Endothelial cell of hepatic sinusoid (primary cell): Measurements from ENCODE around the gene POLR2H.
"Not testable (repeated sequence)": the region's sequence is repeated elsewhere in the genome, so short reads cannot be mapped to it uniquely, and the experiment has no call there.

Experiments used
- in situ Hi-C: cut with HindIII; loops from 2 replicates; pipeline ENCODE4 v1.10.0; 2017; ENCODE audit warnings: low sequenced_read_pairs

Gene POLR2H

DNA sequence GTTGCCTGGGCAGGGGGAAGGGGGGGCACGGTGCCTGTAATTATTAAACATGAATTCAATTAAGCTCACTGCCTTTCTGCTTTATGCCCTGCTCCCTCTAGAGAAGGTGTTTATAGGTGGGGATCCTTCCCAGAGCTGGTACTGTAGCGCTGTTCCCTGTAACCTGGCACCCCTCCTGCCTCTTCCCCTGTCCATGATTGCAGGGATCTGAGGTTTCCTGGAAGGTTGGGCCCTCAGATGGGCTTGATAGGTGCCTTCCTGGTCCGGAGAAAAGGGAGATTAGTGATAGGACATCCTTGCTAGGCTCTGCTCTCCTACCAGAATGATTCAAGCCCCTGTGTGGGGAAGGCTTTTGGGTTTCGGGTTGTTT, 26.2 kb upstream of the POLR2H start:
- in situ Hi-C loops = no loop called here

DNA sequence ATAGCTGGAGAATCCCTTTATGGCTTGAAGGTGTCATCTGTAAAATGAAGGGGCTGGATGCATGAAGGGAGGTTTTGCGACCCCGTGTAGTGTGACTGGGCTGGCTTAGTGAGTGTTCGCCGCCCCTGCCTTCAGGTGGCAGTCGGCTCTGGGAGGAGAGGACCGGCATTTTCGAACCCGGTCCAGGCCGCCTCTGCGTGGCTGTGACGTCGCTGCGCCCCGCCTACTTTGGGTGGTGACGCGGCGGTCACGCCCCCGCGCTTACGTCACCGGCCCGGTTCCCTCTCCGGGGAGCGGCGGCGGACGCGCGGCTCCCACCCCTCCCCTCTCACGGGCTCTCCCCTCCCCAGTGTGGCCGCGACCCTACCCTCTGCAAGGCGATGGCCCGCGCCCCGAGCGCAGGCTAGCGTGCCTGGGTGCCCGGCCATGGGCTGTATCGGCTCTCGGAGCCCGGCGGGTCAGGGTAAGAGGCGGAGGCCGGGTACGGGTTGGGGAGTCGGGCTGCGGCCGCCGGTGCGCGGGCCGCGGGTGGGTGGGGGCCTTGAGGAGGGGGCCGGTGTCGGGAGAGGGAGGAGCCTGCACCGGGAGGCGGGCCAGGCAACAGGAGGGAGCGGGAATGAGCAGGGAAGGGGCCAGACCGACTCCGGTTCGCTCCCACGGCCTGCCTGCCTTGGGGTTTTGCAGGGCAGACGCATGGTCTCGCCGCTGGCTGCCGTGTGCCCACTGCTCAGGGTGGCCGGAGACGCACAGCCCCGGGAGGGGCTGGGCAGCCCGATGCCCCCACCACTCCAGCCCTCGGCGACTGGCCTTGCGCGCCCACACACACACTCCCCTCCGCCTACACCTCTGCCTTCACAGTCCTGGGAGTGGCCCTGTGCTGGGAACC, 25.6 kb upstream of the POLR2H start:
- in situ Hi-C loops = no loop called here

DNA sequence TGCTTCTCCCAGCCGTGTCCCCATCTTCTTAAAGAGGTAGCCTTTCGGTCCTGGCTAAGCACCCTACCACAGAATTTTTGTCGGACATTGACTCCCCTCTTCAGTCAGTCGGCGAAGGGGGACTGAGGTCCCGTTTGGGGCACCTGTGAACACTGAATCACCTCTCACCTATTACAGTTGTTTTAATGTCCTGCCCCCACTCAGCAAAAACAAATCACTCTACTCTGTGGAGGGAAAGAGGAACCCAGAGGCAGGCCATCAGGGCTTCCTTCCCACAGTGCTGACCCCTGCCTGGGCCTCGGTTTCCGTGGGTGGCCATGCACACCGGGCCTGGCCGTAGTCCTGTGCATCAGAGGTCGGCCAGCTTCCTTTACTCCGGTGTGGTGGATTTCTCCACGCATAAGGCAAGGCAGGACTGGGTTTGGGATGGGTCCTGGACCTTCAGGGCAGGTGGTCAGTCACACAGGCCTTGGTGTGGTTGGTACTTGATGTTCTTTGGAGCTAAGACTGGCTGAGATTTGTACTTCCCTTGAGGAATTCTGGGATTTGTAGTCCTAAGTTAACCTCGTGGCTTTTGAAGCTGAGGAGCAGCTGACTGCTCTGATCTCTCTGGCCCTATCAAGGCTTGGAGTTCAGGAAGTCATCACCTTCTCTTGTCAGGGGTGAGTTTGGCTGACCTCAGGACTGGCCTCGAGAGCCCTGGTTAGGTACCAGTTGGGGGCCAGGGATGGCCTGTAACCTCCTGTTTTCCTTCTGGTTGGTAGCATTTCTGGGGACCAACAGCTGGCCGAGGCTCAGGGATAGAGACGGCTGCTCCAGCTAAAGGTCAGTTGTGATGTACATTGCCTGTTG, 24.7 kb upstream of the POLR2H start:
- in situ Hi-C loops = no loop called here

- in situ Hi-C loops = no loop called here
These were observed 24.2 kb upstream of the POLR2H start, which contains the start of gene FAM131A for GRCh38 chr3:184337399-184337714. FAM131A (plus strand) TSS chr3:184337600; CDS start chr3:184337631, 31 bp downstream.

GRCh38 chr3:184337981-184338380, 23.5 kb upstream of the POLR2H start:
- in situ Hi-C loops = no loop called here

DNA sequence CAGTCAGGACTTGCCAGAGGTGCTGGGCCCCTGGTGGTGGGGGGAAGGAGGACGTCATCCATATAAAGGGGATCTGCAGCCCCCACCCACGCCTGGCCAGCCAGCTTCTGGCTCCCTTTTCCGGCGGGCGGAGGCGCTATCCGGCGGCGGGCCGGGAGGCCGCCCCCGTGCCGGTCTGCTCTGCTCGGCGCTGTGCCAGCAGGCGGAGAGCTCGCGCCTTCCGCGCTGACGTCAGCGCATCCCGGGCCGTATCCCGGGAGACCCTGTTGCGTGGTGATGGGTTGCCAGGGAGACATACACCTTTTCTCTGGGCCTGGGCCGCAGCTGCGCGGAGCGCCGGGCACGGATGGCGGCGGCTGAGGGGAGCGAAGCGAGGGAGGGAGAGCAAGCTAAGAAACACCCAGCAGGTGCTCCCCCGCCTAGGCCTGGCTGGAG, 23.0 kb upstream of the POLR2H start:
- in situ Hi-C loops = no loop called here

DNA sequence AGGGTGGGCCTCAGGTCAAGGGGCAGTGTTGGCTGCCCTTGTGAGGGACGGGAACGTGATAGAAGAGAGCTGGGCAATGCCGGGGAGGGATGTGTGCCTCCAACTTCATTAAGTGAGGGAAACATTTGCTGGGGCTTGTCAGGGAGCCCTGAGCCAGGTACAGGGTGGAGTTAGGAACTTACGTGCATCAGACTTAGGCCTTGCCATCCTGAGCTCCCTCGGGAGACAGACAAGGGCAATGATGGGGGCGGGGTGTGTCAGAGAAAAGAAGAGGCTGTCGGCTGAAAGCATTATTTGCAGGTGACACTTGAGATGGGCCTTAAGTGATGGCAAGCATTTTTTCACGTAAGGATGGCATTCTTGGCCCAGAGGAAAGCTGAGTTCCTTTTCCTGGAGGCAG, 22.5 kb upstream of the POLR2H start:
- in situ Hi-C loops = no loop called here

DNA sequence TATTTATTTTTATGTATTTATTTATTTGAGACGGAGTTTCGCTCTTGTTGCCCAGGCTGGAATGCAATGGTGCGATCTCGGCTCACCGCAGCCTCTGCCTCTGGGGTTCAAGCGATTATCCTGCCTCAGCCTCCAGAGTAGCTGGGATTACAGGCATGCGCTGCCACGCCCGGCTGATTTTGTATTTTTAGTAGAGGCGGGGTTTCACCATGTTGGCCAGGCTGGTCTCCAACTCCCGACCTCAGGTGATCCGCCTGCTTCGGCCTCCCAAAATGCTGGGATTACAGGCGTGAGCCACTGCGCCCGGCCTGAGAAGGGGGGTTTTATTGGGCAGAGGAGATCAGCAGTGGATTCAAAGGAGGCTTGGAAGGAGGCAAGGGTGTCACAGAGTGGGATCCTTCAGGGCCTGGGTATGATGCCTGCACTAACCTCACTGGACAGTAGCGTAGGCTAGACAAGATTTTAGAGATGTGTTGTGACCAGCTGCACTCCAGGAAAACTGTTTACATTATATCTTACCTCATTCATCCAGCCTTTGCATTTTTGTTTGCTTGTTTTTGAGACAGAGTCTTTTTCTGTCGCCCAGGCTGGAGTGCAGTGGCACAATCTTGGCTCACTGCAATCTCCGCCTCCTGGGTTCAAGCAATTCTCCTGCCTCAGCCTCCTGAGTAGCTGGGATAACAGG, 21.9 kb upstream of the POLR2H start:
- in situ Hi-C loops = not testable (repeated sequence)

DNA sequence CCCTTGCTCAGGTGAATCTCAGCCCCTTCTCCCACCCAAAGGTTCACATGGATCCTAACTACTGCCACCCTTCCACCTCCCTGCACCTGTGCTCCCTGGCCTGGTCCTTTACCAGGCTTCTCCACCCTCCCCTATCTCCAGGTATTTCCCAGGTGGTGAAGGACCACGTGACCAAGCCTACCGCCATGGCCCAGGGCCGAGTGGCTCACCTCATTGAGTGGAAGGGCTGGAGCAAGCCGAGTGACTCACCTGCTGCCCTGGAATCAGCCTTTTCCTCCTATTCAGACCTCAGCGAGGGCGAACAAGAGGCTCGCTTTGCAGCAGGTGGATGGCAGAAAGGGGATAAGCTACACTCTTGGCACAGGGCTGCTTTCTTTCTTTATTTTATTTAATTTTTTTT, 19.6 kb upstream of the POLR2H start:
- in situ Hi-C loops = no loop called here

DNA sequence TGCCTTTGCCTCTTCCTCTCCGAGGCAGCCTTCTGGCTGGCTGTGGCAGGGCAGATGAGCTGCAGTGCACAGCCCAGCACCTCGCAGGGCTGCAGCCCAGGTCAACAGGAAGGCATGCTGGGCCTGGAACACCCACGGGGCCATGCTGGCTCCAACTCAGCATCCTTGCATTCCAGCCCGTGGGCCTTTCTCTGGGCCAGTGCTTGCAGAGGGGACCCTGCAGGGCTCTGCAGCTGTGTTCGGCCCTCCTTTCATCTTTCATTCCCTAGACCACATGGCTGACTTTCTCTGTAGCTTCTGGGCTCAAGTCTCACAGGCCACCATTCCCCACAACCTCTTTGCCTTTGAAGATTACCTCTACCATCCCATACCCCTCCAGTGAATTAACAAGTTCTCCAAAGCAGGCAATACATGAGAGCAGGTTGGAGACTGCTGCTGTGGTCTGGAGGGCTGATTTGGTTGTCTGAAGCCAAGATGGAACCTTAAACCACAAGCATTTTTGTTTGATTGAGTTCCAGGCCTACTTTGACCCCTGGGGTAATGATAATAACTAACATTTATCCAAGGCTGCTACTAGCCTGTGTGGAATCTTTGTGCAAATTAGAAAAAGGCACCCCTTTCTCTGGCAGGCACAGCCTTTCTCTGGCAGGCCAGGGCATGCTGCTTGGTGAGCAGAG, 18.2 kb upstream of the POLR2H start:
- in situ Hi-C loops = no loop called here

DNA sequence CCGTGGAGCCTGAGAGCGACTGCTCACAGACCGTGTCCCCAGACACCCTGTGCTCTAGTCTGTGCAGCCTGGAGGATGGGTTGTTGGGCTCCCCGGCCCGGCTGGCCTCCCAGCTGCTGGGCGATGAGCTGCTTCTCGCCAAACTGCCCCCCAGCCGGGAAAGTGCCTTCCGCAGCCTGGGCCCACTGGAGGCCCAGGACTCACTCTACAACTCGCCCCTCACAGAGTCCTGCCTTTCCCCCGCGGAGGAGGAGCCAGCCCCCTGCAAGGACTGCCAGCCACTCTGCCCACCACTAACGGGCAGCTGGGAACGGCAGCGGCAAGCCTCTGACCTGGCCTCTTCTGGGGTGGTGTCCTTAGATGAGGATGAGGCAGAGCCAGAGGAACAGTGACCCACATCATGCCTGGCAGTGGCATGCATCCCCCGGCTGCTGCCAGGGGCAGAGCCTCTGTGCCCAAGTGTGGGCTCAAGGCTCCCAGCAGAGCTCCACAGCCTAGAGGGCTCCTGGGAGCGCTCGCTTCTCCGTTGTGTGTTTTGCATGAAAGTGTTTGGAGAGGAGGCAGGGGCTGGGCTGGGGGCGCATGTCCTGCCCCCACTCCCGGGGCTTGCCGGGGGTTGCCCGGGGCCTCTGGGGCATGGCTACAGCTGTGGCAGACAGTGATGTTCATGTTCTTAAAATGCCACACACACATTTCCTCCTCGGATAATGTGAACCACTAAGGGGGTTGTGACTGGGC, 16.8 kb upstream of the POLR2H start:
- in situ Hi-C loops = no loop called here

- in situ Hi-C loops = no loop called here
These were observed 16.0 kb upstream of the POLR2H start for GRCh38 chr3:184345317-184346144.

- in situ Hi-C loops = no loop called here
These were observed 14.9 kb upstream of the POLR2H start for GRCh38 chr3:184346480-184347190.

GRCh38 chr3:184347321-184348056, 14.0 kb upstream of the POLR2H start:
- in situ Hi-C loops = no loop called here

DNA sequence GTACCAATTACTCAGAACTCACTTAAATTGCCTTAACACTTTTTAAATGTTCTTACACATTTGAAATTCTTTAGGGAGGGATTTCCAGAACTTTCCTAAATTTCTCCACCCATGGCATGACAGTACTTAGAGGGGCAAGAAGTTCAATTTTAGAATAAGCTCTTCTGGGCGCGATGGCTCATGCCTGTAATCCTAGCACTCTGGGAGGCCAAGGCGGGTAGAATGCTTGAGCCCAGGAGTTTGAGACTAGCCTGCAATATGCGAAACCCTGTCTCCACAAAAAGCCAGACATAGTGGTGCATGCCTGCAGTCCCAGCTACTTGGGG, 13.5 kb upstream of the POLR2H start:
- in situ Hi-C loops = no loop called here

DNA sequence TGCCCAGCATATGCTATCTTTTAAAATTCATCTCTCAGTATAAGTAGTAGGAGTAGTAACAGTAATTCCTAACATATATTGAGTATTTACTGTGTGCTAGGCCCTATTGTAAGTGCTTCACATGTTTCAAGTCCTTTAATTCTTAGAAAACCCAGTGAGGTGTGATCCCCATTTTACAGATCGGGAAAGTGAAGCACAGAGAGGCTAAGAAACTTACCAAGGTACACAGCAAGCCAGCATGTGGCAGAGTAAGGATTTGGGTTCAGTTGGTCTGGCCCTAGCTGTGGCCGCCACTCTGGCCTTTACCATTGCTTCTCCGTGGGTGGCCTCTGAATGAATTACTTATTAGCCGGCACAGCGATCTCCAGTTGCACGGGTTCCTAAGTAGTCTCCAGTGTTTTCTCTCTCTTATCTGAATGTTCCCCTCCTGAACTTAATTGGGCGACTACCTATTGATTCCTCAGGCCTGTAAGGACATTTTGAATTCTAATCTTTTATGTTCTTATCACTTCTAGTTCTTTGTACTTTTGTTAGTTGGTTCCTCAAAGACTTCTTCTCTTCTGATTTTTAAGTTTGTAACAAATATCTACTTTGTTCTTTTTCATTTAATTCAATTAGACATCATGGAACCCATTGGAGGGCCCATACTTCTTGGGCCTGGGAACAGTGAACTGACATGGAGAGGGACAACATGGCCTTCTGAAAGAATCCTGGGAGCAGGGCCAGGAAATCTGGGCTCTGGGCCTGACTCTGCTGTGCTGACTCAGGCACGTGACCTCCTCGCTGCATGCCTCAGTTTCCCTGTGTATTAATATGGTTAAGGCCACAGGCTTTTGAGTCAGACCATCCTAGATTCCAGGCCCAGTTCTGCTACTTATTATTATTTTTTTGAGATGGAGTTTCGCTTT, 11.7 kb upstream of the POLR2H start:
- in situ Hi-C loops = no loop called here

DNA sequence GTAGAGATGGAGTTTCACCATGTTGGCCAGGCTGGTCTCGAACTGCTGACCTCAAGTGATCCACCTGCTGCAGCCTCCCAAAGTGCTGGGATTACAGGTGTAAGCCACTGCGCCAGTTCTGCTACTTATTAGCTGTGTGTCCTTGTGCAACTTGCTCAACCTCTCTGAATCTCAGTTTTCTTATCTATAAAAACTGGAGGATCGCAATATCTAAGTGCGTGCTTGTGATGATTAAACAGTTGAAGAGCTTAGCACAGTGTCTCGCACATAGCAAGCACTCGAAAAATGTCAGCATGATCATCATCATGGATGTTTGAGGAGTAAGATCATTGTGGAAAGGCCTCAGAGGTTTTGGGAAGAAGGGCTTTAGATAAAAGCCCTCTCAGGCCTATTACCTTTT, 10.9 kb upstream of the POLR2H start:
- in situ Hi-C loops = no loop called here
